Spleen (tissue), 7 donors: Measurements from ENCODE around the gene CPED1.

Experiments used
- POLR2A ChIP-seq, 3 donors: fragments of 450-650 bp; IDR thresholded peaks; one replicate each; pipeline ENCODE4 v1.5.1; 2017; ENCODE audit warnings: antibody characterized with exemption in 3 of 3, mild to moderate bottlenecking in 1 of 3
- POLR2AphosphoS5 ChIP-seq, 3 donors: sonication (generic); formaldehyde crosslinking; IDR thresholded peaks; one replicate each; pipeline ENCODE4 v1.5.1; 2017; ENCODE audit warnings: antibody characterized with exemption in 3 of 3
- TF ChIP-seq, protein P1 (sequence below), 11 experiments: fragments of 200-600 bp in 7 of 11; fragments of 450-650 bp in 4 of 11; sonication (generic) in 4 of 11; IDR thresholded peaks in 8 of 11; conservative IDR thresholded peaks in 3 of 11; 1 replicate in 7 of 11; 2 replicates in 4 of 11; pipeline versions ENCODE4 v1.4.0 to v1.8.0; 2016 to 2021; ENCODE audit warnings: antibody characterized with exemption in 11 of 11, inconsistent platforms in 4 of 11, mild to moderate bottlenecking in 1 of 11
- donor health status: DM: no; HTN: no; CAD: no; lungs with moderate emphysema.
- donor health status: DM: no; HTN: no; CAD: no.
- donor health status: DM: no; HTN: no; CAD: no.

DNA sequence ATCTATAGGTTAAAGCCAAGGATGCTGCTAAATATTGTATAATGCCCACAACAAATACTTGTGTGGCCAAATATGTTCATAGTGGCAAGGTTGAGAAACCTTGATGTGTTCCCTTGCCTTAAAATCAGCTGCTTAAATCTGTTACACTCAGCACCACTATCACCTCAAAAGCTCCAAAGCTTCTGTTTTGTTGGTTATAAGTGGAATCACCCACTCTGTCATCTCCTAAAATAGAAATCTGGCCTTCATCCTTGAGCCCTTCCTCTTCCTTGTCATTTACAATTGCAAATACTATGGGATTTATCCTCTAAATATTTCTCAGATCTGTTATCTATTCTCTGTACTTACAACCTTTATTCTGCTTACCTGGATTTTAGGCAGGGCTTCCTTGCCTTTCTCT is 61.4 kb downstream of the CPED1 start:
- TF ChIP-seq, protein P1, sequence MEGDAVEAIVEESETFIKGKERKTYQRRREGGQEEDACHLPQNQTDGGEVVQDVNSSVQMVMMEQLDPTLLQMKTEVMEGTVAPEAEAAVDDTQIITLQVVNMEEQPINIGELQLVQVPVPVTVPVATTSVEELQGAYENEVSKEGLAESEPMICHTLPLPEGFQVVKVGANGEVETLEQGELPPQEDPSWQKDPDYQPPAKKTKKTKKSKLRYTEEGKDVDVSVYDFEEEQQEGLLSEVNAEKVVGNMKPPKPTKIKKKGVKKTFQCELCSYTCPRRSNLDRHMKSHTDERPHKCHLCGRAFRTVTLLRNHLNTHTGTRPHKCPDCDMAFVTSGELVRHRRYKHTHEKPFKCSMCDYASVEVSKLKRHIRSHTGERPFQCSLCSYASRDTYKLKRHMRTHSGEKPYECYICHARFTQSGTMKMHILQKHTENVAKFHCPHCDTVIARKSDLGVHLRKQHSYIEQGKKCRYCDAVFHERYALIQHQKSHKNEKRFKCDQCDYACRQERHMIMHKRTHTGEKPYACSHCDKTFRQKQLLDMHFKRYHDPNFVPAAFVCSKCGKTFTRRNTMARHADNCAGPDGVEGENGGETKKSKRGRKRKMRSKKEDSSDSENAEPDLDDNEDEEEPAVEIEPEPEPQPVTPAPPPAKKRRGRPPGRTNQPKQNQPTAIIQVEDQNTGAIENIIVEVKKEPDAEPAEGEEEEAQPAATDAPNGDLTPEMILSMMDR (IDR thresholded peaks at IDR 0.05 in 8 of 11, conservative IDR thresholded peaks at IDR 0.05 in 3 of 11): no peak
- TF ChIP-seq POLR2A (IDR thresholded peaks at IDR 0.05) (no peak), POLR2AphosphoS5 (IDR thresholded peaks at IDR 0.05) (no peak)
